Psoas muscle (tissue), 8 donors: ENCODE results near the gene RARA. TPM values are rescaled to one million over a fixed set of nuclear protein-coding genes. Genes with fewer than 3 reads are reported as not detected.
A peak's percentile ranks its signal among the peaks of the same experiment; 100 is the strongest.

Experiments
- ATAC-seq, 4 donors: fragments of 200-7000 bp; cut with Tn5 transposase; one replicate each; pipeline ENCODE4 v1.9.1; 2020; ENCODE audit warnings: moderate library complexity in 3 of 4, mild to moderate bottlenecking in 2 of 4
- DNase-seq, 2 donors: peaks; one replicate each; pipeline ENCODE4 v3.0.0-alpha.2; 2020
- H3K27ac ChIP-seq: fragments of 200-600 bp; one replicate; pipeline ENCODE4 v1.8.0; 2022
- H3K27me3 ChIP-seq, 3 donors: fragments of 200-600 bp in 1 of 3; one replicate each; pipeline versions ENCODE4 v1.6.1 to v1.8.0; 2013 to 2022; ENCODE audit warnings: low read length in 2 of 3, mild to moderate bottlenecking in 2 of 3, moderate library complexity in 1 of 3; ENCODE audit not compliant: insufficient read depth in 3 of 3
- H3K36me3 ChIP-seq, 2 donors: fragments of 200-600 bp in 1 of 2; one replicate each; pipeline versions ENCODE4 v1.6.1 to v1.8.0; 2013 to 2022; ENCODE audit warnings: low read depth in 1 of 2, mild to moderate bottlenecking in 1 of 2, moderate library complexity in 1 of 2; ENCODE audit not compliant: insufficient read depth in 1 of 2
- H3K4me1 ChIP-seq: fragments of 200-600 bp; one replicate; pipeline ENCODE4 v1.8.0; 2022
- H3K4me3 ChIP-seq: fragments of 200-600 bp; one replicate; pipeline ENCODE4 v1.8.0; 2022; ENCODE audit warnings: mild to moderate bottlenecking
- H3K9me3 ChIP-seq: fragments of 200-600 bp; one replicate; pipeline ENCODE4 v1.8.0; 2022
- WGBS, 3 donors: extraction: QIAGEN DNeasy Blood & Tissue Kit; methylation state at CpG; one replicate each; pipeline versions ENCODE4 v1.1.6 to v1.1.7; 2013; 5-methylcytosine and 5-hydroxymethylcytosine counted together
- intact Hi-C, 2 donors: fragments of 100-400 bp; cut with DNase I; formaldehyde crosslinking; loops; one replicate each; pipeline versions ENCODE4 v1.11.0 to v1.14.2; 2022
- polyA plus RNA-seq, 3 donors: library from polyadenylated mRNA; stranded (reverse); fragments of 200-250 nt; gene quantifications; one replicate each; pipeline ENCODE4 v1.2.3, GENCODE V29; 2013
- total RNA-seq, 4 donors: library from RNA; stranded (reverse); fragmentation: NEBNext Ultra II Directional in 2 of 4; extraction: Animal tissue kit (Norgen Biotek cat#: 25700) in 2 of 4; gene quantifications; one replicate each; pipeline versions ENCODE4 v1.2.1 to v1.2.4, GENCODE V29; 2021 to 2023
- TF ChIP-seq, protein P1 (sequence below): fragments of 200-600 bp; IDR thresholded peaks from one replicate; pipeline ENCODE4 v1.8.0; 2022; ENCODE audit warnings: antibody characterized with exemption
- donor health status: healthy with polysubstance abuse.
- donor health status: DM: no; HTN: no; CAD: no; lungs with moderate emphysema.
- donor health status: Bipolar disorder and iron deficiency.
- donor health status: healthy.
- donor health status: DM: yes; HTN: yes; CAD: no.
- donor health status: DM: no; HTN: no; CAD: no.
- donor health status: DM: no; HTN: no; CAD: no.
- donor health status: DM: yes; HTN: yes; CAD: no.

RARA gene
- total and polyA plus RNA-seq, 7 donors: 15.0 to 76.9 (median 41.6) TPM

DNA sequence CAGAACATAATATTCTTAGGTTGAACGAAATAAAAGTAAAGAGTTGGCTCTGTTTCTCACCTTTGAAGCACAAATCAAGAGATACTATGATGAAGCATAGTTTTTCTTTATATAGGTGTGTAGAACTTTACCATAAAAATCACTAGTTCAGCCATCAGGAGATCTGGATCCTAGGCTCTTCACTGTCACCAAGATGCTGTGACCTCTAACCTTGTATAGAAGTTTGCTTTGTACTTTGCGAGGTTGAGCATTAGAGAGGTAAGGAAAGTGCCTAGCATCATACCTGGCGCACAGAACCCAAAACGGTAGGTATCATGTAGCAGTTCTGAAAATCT lies 21.9 kb upstream of the RARA start:
- Histone ChIP-seq H3K4me3 (peak overlapping the region; percentile 24), H3K4me1 (peaks cover 20% of the 10 kb centered on the region), H3K36me3 (peaks cover 0 to 3% of the 10 kb centered on the region in 2 donors), H3K9me3 (no peaks in the 10 kb centered on the region), H3K27me3 (no peaks in the 10 kb centered on the region), H3K27ac (no peak overlapping the region)
- no peak for DNase-seq
- 40 to 44% (median 44%) methylated on average over 4 of the region's 4 CpGs for WGBS, 3 donors
- no peak for ATAC-seq
- intact Hi-C loops: loop anchor here in 1 of 2 donors (5.0 kb wide), 2 partner anchors 70 to 85 kb away; partner anchors contain the start of gene WIPF2
- TF ChIP-seq, protein P1, sequence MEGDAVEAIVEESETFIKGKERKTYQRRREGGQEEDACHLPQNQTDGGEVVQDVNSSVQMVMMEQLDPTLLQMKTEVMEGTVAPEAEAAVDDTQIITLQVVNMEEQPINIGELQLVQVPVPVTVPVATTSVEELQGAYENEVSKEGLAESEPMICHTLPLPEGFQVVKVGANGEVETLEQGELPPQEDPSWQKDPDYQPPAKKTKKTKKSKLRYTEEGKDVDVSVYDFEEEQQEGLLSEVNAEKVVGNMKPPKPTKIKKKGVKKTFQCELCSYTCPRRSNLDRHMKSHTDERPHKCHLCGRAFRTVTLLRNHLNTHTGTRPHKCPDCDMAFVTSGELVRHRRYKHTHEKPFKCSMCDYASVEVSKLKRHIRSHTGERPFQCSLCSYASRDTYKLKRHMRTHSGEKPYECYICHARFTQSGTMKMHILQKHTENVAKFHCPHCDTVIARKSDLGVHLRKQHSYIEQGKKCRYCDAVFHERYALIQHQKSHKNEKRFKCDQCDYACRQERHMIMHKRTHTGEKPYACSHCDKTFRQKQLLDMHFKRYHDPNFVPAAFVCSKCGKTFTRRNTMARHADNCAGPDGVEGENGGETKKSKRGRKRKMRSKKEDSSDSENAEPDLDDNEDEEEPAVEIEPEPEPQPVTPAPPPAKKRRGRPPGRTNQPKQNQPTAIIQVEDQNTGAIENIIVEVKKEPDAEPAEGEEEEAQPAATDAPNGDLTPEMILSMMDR: no peak

DNA sequence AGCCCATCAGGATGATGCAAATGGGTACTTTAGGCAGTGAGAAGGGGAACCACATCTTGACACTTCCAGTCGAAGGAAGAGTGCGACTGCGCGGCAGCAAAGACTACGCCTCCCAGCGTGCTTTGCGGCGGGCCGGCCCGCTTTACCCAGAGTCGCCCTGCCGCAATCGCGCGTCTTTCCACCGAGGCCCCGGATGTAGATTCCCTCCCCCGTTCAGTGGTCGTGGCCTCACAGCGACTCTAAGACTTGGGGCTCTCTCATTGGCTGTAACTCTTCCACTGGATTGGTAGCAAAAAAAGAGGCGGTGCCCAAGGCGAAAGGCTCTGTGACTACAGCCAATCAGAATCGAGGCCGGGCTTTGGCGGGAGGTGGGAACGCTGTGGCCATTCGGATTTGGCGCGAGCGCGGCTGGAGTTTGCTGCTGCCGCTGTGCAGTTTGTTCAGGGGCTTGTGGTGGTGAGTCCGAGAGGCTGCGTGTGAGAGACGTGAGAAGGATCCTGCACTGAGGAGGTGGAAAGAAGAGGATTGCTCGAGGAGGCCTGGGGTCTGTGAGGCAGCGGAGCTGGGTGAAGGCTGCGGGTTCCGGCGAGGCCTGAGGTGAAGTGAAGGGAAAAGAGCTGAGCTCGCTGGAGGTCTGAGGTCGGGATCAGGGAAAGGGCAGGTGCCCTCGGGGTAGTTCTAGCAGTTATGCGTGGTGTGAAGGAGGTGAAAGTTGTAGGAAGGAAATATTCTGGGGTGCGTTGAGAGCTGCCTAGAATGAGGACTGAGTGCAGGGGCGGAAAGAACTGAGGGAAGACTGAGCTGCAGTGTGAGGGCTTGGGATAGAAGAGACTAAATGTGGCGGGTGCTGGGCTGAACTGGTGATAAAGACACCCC lies 21.2 kb upstream of the RARA start, which contains the start of gene CDC6:
Gene CDC6, plus strand, starts transcription at position 386 of the 876 bp plus-strand sequence. CDS start 1,542 bp downstream, outside the sequence.
- Histone ChIP-seq H3K27me3 (no peaks in the 10 kb centered on the region), H3K36me3 (no peaks in the 10 kb centered on the region), H3K4me3 (peak within 1 kb of the TSS; percentile 67), H3K27ac (no peak within 1 kb of the TSS), H3K9me3 (no peaks in the 10 kb centered on the region), H3K4me1 (peaks cover 20% of the 10 kb centered on the region)
- peak; percentile 99 for DNase-seq
- 0 to 1% (median 0%) methylated on average over 47 of the region's 47 CpGs for WGBS, 3 donors
- peak; percentile 98 for ATAC-seq
- TF ChIP-seq, protein P1: no peak
- intact Hi-C loops: loop anchor here in 1 of 2 donors (5.0 kb wide), 2 partner anchors 70 to 85 kb away; partner anchors contain the start of gene WIPF2

DNA sequence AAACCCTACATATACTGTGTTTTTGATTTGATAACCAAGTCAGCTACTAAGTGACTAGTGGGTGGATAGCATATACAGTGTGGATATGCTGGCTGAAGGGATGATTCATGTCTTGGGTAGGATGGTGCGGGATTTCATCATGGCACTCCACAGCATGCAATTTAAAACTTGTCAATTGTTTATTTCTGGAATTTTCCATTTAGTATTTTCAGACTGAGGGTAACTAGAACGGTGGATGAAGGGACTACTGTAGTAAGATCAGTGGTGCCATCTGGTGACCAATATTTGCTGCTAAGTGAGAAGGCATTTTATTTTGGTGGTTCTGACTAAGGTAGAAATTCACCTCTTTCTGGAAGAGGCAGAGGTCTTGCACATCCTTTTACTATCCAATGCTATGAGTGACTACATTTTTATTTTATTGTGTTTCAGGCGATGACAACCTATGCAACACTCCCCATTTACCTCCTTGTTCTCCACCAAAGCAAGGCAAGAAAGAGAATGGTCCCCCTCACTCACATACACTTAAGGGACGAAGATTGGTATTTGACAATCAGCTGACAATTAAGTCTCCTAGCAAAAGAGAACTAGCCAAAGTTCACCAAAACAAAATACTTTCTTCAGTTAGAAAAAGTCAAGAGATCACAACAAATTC lies 18.2 kb upstream of the RARA start:
- TF ChIP-seq, protein P1: peak; percentile 64
- no peak overlapping the region for H3K27ac ChIP-seq
- intact Hi-C loops: loop anchor here in 1 of 2 donors (1.0 to 10.0 kb wide), 2 partner anchors 88 to 276 kb away; partner anchors contain the start of gene CSF3
- 43 to 57% (median 45%) methylated on average over 4 of the region's 4 CpGs for WGBS, 3 donors
- H3K4me1 ChIP-seq: peaks cover 10% of the 10 kb centered on the region
- ATAC-seq: peak; percentile 22 to 50 (median 36)
- DNase-seq: no peak
- H3K9me3 ChIP-seq: no peaks in the 10 kb centered on the region
- H3K36me3 ChIP-seq: no peaks in the 10 kb centered on the region
- H3K4me3 ChIP-seq: no peak overlapping the region
- H3K27me3 ChIP-seq: no peaks in the 10 kb centered on the region

DNA sequence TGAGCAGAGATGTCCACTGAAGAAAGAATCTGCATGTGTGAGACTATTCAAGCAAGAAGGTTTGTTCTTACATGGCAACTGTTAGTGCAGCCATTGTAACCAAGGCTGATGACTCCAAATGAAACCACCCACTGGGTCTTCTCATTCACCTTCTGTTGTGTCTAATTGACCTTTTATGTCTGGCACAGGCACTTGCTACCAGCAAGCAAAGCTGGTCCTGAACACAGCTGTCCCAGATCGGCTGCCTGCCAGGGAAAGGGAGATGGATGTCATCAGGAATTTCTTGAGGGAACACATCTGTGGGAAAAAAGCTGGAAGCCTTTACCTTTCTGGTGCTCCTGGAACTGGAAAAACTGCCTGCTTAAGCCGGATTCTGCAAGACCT lies 17.7 kb upstream of the RARA start:
- Histone ChIP-seq H3K27me3 (no peaks in the 10 kb centered on the region), H3K4me3 (no peak overlapping the region), H3K36me3 (no peaks in the 10 kb centered on the region), H3K27ac (no peak overlapping the region), H3K4me1 (peaks cover 10% of the 10 kb centered on the region), H3K9me3 (no peaks in the 10 kb centered on the region)
- DNase-seq: peak in 1 of 2 donors; percentile 68
- 39 to 59% (median 50%) methylated on average over 2 of the region's 2 CpGs for WGBS, 3 donors
- no peak for ATAC-seq
- TF ChIP-seq, protein P1: no peak
- intact Hi-C loops: loop anchor here in 1 of 2 donors (10.0 kb wide), 1 partner anchor 276 kb away; the partner anchor contains the start of gene CSF3
